Heart left ventricle (tissue), 16 donors: ENCODE data around the gene PGS1. TPM values are rescaled to one million over a fixed set of nuclear protein-coding genes. Genes with fewer than 3 reads are reported as not detected.
"Not testable (repeated sequence)": the region's sequence is repeated elsewhere in the genome, so short reads cannot be mapped to it uniquely, and the experiment has no call there.

Source experiments
- ATAC-seq, 4 donors: fragments of 200-7000 bp; cut with Tn5 transposase; one replicate each; pipeline ENCODE4 v1.9.1; 2020 to 2022; ENCODE audit warnings: moderate library complexity in 4 of 4, mild to moderate bottlenecking in 3 of 4, moderate number of reproducible peaks in 1 of 4
- DNase-seq, 5 donors: peaks; one replicate each; pipeline ENCODE4 v3.0.0-alpha.2; 2020
- H3K27ac ChIP-seq, 12 donors: fragments of 200-600 bp; sonication (generic) in 4 of 12; one replicate each; pipeline versions ENCODE4 v1.5.0 to v1.8.0; 2016 to 2022; ENCODE audit warnings: mild to moderate bottlenecking in 2 of 12
- H3K27me3 ChIP-seq, 9 donors: fragments of 200-600 bp; sonication (generic) in 2 of 9; one replicate each; pipeline versions ENCODE4 v1.5.1 to v1.8.0; 2016 to 2022; ENCODE audit warnings: mild to moderate bottlenecking in 3 of 9
- H3K36me3 ChIP-seq, 9 donors: fragments of 200-600 bp; sonication (generic) in 2 of 9; one replicate each; pipeline versions ENCODE4 v1.5.0 to v1.8.0; 2018 to 2022; ENCODE audit warnings: mild to moderate bottlenecking in 2 of 9
- H3K4me1 ChIP-seq, 12 donors: fragments of 200-600 bp; sonication (generic) in 4 of 12; one replicate each; pipeline versions ENCODE4 v1.5.0 to v1.8.0; 2016 to 2022; ENCODE audit warnings: mild to moderate bottlenecking in 3 of 12
- H3K4me3 ChIP-seq, 12 donors: fragments of 200-600 bp; sonication (generic) in 4 of 12; one replicate each; pipeline versions ENCODE4 v1.5.0 to v1.8.0; 2017 to 2022; ENCODE audit warnings: mild to moderate bottlenecking in 9 of 12, moderate library complexity in 4 of 12
- H3K9me3 ChIP-seq, 12 donors: fragments of 200-600 bp; sonication (generic) in 4 of 12; one replicate each; pipeline versions ENCODE4 v1.5.0 to v1.8.0; 2016 to 2022; ENCODE audit warnings: mild to moderate bottlenecking in 1 of 12
- CTCF ChIP-seq, 12 donors: fragments of 200-600 bp; sonication (generic) in 4 of 12; IDR thresholded peaks; one replicate each; pipeline versions ENCODE4 v1.5.0 to v1.8.0; 2018 to 2022; ENCODE audit warnings: antibody characterized with exemption in 12 of 12, mild to moderate bottlenecking in 5 of 12
- POLR2A ChIP-seq, 2 donors: fragments of 450-650 bp; IDR thresholded peaks; one replicate each; pipeline ENCODE4 v1.6.1; 2017; ENCODE audit warnings: antibody characterized with exemption in 2 of 2, mild to moderate bottlenecking in 2 of 2, moderate library complexity in 2 of 2
- WGBS, 4 donors: extraction: QIAGEN DNeasy Blood & Tissue Kit in 2 of 4; methylation state at CpG; one replicate each; pipeline versions ENCODE4 v1.1.5 to v1.1.7; 2013 to 2018; 5-methylcytosine and 5-hydroxymethylcytosine counted together
- intact Hi-C, 10 donors: fragments of 100-400 bp; cut with DNase I; formaldehyde crosslinking; loops; one replicate each; pipeline versions ENCODE4 v1.11.1 to v1.14.2; 2022
- polyA plus RNA-seq, 2 donors: library from polyadenylated mRNA; stranded (reverse); fragments of 200-250 nt; gene quantifications; one replicate each; pipeline ENCODE4 v1.2.3, GENCODE V29; 2013
- total RNA-seq, 9 donors: library from RNA; depleted of rRNA in 2 of 9; stranded (reverse); fragments of >200 nt in 2 of 9; fragmentation: NEBNext Ultra II Directional in 3 of 9; extraction: Animal tissue kit (Norgen Biotek cat#: 25700) in 3 of 9; gene quantifications; one replicate each; pipeline versions ENCODE4 v1.1.0 to v1.2.4, GENCODE V29; 2016 to 2023
- donor health status: ischemic (EF 13 %, LVEDD 7.1; RV severe dilation, severe dysfunction).
- donor health status: healthy with polysubstance abuse.
- donor health status: DM: no; HTN: yes; CAD: no.
- donor health status: DM: no; HTN: no; CAD: no.
- donor health status: ischemic (EF 25% LVEDD 6.9; RV normal size, moderate dysfunction).
- donor health status: ischemic (EF 25% LVEDD 5.7; RV mildly dilated, moderate dysfunction).
- donor health status: healthy.
- donor health status: DM: yes; HTN: yes; CAD: no.
- donor health status: ischemic (EF 35%, LVEDD 5.7; RV mildly dilated, moderate dysfunction).
- donor health status: nonischemic (EF 11% LVEDD 7.7; RV severe dilation, severe dysfunction).
- donor health status: DM: yes; HTN: yes; CAD: no.
- donor health status: PGD.
- donor health status: ischemic (EF 29% LVEDD 5.4; RV normal size, mild dysfunction).
- donor health status: nonischemic (EF 23%, LVEDD 6.1; RV moderate dilation, normal function).

The PGS1 gene
- total and polyA plus RNA-seq, 11 donors: 11.9 to 32.8 (median 17.3) TPM

DNA sequence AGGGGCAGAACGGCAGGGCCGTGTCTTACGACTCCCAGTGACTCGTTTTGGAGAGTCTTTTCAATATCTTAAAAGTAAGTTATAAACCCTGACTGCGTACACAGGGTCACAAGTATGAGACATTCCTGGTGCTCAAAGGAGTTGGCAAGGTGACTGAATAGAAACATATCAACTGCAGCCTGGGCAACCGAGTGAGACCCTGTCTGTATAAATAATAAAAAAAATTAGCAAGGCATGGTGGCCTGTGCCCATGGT, 83.3 kb downstream of the PGS1 start:
- intact Hi-C loops: no loop called here
- no peak for ATAC-seq
- Histone ChIP-seq H3K4me3 (no peak overlapping the region), H3K4me1 (no peaks in the 10 kb centered on the region), H3K27ac (no peak overlapping the region), H3K36me3 (no peaks in the 10 kb centered on the region), H3K27me3 (no peaks in the 10 kb centered on the region), H3K9me3 (no peaks in the 10 kb centered on the region)
- 69 to 89% (median 85%) methylated on average over 6 of the region's 6 CpGs for WGBS, 4 donors
- TF ChIP-seq CTCF (IDR thresholded peaks at IDR 0.05) (no peak), POLR2A (IDR thresholded peaks at IDR 0.05) (no peak)
- no peak for DNase-seq

GRCh38 chr17:78462148-78462547, 83.7 kb downstream of the PGS1 start:
- Histone ChIP-seq H3K9me3 (no peaks in the 10 kb centered on the region), H3K27me3 (no peaks in the 10 kb centered on the region), H3K4me1 (no peaks in the 10 kb centered on the region), H3K36me3 (no peaks in the 10 kb centered on the region), H3K27ac (no peak overlapping the region), H3K4me3 (no peak overlapping the region)
- intact Hi-C loops: no loop called here
- no peak for TF ChIP-seq POLR2A (IDR thresholded peaks at IDR 0.05)
- no peak for TF ChIP-seq CTCF (IDR thresholded peaks at IDR 0.05)
- 54 to 77% (median 64%) methylated on average over 5 to 8 of the region's 8 CpGs for WGBS, 4 donors
- ATAC-seq (no peak), DNase-seq (peak in 1 of 5 donors; percentile 40)

- H3K36me3 ChIP-seq, H3K4me1 ChIP-seq, H3K9me3 ChIP-seq, DNase-seq, H3K4me3 ChIP-seq, intact Hi-C loops, H3K27ac ChIP-seq, H3K27me3 ChIP-seq: not testable (repeated sequence)
- ATAC-seq: peak in 2 of 4 donors; percentile 21 to 30
- 78 to 85% (median 81%) methylated on average over 18 to 19 of the region's 19 CpGs for WGBS, 4 donors
Observed at GRCh38 chr17:78466109-78466785, 87.8 kb downstream of the PGS1 start.

- no peak for DNase-seq
- ATAC-seq: peak in 2 of 4 donors; percentile 11 to 20
Observed at GRCh38 chr17:78466786-78467715, 88.6 kb downstream of the PGS1 start.

More at GRCh38 chr17:78466786-78467715, 88.6 kb downstream of the PGS1 start:
- TF ChIP-seq POLR2A (IDR thresholded peaks at IDR 0.05) (no peak), CTCF (IDR thresholded peaks at IDR 0.05) (no peak)
- WGBS, 4 donors: 84 to 88% (median 87%) methylated on average over 17 to 26 of the region's 26 CpGs
- Histone ChIP-seq H3K4me1 (no peaks in the 10 kb centered on the region), H3K4me3 (no peak overlapping the region), H3K9me3 (no peaks in the 10 kb centered on the region), H3K36me3 (no peaks in the 10 kb centered on the region), H3K27me3 (peaks cover 0 to 4% (median 0%) of the 10 kb centered on the region in 9 donors), H3K27ac (no peak overlapping the region)
- intact Hi-C loops: no loop called here
